GM12891 (cell line): ENCODE results near the gene MKNK2.
A peak's percentile ranks its signal among the peaks of the same experiment; 100 is the strongest.

ENCODE experiments used
- DNase-seq: peaks from one replicate; pipeline ENCODE4 v3.0.0; 2011; ENCODE audit warnings: low spot score; ENCODE audit not compliant: insufficient read length
- FAIRE-seq: peaks from 2 replicates; lab custom pipeline; 2011; peaks lifted over from hg19 to GRCh38; lab: Jason Lieb, UNC
- PAX5 ChIP-seq: IDR thresholded peaks from 2 replicates; pipeline ENCODE4 v1.6.1; 2011; ENCODE audit warnings: low read length, moderate library complexity, mild to moderate bottlenecking; ENCODE audit not compliant: insufficient read depth, severe bottlenecking
- POLR2A ChIP-seq: IDR thresholded peaks from 2 replicates; pipeline ENCODE4 v1.6.1; 2011; ENCODE audit warnings: low read depth, low read length, control low read depth
- POLR2AphosphoS5 ChIP-seq: IDR thresholded peaks from 2 replicates; pipeline ENCODE4 v1.6.1; 2011; ENCODE audit warnings: low read depth, low read length, control low read depth
- POU2F2 ChIP-seq: IDR thresholded peaks from 2 replicates; pipeline ENCODE4 v1.6.1; 2011; ENCODE audit warnings: low read depth, mild to moderate bottlenecking, control low read depth, low read length, moderate library complexity
- SPI1 ChIP-seq: IDR thresholded peaks from 2 replicates; pipeline ENCODE4 v1.6.1; 2011; ENCODE audit warnings: low read depth, low read length, control low read depth
- TAF1 ChIP-seq: IDR thresholded peaks from 2 replicates; pipeline ENCODE4 v1.6.1; 2011; ENCODE audit warnings: low read depth, low read length, control low read depth

The MKNK2 gene

DNA sequence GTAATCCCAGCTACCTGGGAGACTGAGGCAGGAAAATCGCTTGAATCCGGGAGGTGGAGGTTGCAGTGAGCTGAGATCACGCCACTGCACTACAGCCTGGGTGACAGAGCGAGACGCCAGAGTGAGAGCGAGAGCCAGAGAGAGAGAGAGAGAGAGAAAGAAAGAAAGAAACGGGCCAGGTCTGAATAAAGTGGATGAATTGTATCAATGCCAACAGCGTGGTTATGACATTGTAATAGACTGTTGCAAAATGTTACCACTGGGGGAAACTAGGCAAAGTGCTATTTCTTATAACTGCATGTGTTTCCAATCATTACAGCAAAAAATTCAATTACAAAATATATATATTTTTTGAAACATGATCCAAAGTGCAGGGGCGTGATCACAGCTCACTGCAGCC is 23.7 kb downstream of the MKNK2 start:
- FAIRE-seq (no peak), DNase-seq (no peak)
- TF ChIP-seq POLR2A, result no peak
- no peak for TF ChIP-seq TAF1
- TF ChIP-seq PAX5, result no peak
- no peak for TF ChIP-seq POU2F2
- TF ChIP-seq SPI1, result no peak
- TF ChIP-seq POLR2AphosphoS5, result no peak

DNA sequence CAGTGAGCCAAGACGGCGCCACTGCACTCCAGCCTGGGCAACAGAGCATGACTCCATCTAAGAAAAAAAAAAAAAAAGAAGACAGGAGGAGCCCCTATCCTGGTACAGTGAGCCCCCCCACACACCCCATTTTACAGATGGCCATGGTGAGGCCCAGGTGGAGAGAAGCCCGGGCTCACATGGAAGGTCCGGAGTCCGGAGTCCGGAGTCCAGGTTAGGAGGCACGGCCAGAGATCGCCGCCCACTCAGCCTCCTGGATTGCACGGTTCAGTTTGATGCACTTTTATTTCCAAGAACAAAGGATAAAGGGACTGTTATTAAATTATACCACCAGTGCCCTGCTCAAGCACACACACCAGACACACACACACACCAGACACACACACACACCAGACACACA is 24.3 kb downstream of the MKNK2 start:
- TF ChIP-seq POU2F2 (no peak), SPI1 (no peak), POLR2A (no peak), PAX5 (no peak), TAF1 (no peak), POLR2AphosphoS5 (no peak)
- FAIRE-seq, result no peak
- DNase-seq, result no peak

DNA sequence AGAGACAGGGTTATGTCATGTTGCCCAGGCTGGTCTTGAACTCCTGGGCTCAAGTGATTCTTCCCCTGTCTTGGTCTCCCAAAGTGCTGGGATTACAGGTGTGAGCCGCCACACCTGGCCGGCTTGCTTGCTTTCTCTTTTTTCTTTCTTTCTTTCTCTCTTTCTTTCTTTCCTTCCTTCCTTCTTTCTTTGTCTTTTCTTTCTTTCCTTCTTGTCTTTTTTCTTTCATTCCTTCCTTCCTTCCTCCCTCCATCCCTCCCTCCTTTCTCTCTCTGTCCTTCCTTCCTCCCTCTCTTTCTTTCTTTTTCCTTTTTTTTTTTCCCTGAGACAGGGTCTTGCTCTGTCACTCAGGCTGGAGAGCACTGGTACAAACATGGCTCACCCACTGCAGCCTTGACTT is 28.8 kb downstream of the MKNK2 start:
- FAIRE-seq (no peak), DNase-seq (no peak)
- TF ChIP-seq POU2F2 (no peak), SPI1 (no peak), POLR2AphosphoS5 (no peak), TAF1 (no peak), POLR2A (no peak), PAX5 (no peak)

DNA sequence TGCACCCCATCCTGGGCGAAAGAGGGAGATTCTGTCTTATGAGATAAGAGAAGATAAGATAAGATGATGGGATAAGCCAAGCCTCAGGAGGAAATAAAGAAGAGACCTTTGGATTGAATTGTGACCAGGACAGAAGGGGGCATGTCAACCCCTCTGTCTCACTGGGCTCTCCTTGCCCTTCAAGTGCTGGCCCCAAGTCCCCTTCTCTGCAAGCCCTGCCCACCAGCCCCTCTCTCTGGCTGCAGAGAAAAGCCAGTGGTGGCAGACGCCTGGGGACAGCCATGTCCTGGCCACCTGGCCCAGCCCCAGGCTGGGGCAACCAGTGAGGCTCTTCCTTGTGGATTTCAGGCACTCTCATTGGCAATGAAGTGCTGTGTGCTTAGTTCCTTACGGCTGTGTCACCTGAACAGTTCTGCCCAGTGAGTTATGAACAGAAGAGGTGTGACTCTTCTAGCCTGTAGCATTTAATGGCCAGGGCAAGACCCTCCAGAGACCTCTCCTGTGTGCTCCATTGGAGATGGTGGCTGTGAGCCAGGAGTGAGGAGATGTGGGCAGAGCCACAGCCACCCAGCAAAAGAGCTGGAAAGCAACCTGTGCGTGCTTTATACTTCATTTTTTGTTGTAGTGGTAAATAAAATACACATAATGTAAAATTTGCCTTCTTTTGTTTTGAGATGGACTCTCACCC is 29.4 kb downstream of the MKNK2 start:
- no peak for FAIRE-seq
- no peak for DNase-seq
- no peak for TF ChIP-seq POU2F2

DNA sequence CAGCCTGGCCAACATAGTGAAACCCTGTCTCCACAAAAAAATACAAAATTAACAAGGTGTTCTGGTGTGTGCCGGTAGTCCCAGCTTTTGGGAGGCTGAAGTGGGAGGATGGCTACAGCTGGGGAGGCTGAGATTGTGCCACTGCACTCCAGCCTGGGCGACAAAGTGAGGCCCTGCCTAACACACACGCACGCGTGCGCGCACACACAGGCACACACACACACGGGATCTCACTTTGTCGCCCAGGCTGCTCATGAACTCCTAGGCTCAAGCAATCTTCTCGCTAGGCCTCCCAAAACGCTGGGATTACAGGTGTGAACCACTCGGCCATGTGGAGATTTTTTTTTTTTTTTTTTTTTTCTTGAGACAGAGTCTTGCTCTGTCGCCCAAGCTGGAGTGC is 32.3 kb downstream of the MKNK2 start:
- DNase-seq (no peak), FAIRE-seq (no peak)
- TF ChIP-seq POLR2AphosphoS5 (no peak), SPI1 (no peak), POU2F2 (no peak)

DNA sequence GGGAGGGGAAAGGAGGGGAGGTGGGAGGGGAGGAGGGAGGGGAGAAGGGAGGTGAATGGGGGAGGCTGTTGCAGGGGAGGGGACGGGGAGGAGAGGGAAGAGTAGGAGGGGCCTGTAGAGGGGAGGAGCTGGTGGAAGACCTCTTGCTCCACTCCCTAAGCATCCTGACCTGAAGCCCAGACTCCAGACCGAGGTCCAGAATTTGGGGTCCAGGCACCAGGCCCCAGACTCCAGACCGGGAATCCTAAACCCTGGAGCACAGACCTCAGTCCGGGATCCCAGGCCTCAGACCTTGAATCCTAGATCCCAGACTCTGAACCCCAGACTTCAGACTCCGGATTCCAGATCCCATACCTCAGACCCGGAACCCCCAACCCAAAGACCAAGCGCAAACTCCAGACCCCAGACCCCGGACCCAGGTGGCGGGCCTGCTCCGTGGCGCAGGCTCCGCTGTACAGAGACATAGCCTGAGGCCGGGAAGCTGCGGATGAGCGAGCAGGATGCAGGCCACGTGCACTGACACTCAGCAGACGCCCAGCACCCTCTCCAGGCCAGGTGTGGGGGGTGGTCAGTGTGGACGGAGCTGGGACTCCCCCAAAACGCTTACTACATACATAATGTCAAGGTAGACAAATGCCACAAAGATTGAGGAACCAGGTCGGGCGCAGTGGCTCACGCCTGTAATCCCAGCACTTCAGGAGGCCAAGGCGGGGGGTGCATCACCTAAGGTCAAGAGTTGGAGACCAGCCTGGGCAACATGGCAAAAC is 34.8 kb downstream of the MKNK2 start:
- DNase-seq, result peak; percentile 71
- FAIRE-seq, result peak; percentile 90
- no peak for TF ChIP-seq PAX5
- TF ChIP-seq POU2F2, result no peak
- TF ChIP-seq SPI1, result no peak
- no peak for TF ChIP-seq TAF1
- no peak for TF ChIP-seq POLR2A
- no peak for TF ChIP-seq POLR2AphosphoS5

DNA sequence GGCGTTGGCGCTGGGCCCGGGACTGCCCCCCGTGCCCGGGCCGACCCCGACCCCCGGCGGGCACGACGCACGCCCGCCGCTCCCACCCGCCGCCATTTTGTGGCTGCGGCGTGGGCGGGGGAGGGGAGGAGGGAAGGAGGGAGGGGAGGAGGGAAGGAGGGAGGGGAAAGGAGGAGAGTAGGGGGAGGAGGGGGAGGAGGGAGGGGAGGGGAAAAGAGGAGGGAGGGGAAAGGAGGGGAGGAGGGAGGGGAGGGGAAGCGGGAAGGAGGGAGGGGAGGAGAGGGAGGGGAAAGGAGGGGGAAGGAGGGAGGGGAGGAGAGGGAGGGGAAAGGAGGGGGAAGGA is 35.5 kb downstream of the MKNK2 start, which contains the start of gene BTBD2:
Gene BTBD2, minus strand, starts transcription at position 107 of the 343 bp plus-strand sequence. Its CDS starts 11 bp downstream, at position 96.
- no peak for FAIRE-seq
- DNase-seq, result no peak
- TF ChIP-seq TAF1, result no peak
- TF ChIP-seq POLR2AphosphoS5, result no peak
- TF ChIP-seq POLR2A, result no peak
- TF ChIP-seq SPI1, result no peak
- TF ChIP-seq PAX5, result no peak
- TF ChIP-seq POU2F2, result no peak

DNA sequence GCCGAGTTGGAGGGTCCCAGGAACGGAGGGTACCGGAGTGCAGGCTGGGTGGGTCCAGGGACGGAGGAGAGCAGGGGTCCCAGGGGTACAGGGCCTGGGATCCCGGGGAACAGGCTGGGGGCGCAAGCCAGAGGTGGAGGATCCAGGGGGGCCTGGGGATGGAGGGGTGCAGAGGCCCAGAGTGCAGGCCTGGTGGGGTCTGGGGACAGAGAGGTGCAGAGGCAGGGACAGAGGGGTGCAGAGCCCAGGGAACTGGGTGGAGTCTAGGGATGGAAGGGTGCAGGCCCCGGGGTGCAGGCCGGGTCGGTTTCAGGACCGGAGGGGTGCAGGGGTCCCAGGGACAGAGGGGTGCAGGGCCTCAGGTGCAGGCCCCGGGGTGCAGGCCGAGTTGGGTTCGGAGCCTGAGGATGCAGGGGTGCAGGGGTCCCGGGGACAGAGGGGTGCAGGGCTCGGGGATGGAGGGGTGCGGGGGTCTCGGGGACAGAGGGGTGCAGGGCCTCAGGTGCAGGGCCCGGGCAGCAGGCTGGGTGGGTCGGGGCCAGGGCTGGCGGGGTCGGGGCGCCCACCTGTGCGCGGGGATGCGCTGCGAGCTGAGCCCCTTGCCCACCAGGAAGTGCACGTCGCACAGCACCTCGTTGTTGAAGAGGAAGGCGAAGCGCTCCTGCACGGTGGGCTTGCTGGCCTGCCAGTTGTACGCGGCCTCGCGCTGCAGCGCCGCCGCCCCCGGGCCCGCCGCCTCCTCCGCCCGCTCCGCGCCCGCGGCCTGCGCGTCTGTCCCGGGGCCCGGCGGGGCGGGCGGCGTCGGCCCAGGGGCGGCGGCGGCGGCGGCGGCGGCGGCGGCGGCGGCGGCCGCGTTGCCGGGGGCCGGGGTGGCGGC is 36.1 kb downstream of the MKNK2 start:
- DNase-seq (peak; percentile 72), FAIRE-seq (peak; percentile 33)
- no peak for TF ChIP-seq POU2F2
- no peak for TF ChIP-seq PAX5
- TF ChIP-seq POLR2A, result no peak
- TF ChIP-seq SPI1, result no peak
- no peak for TF ChIP-seq TAF1
- TF ChIP-seq POLR2AphosphoS5, result no peak

DNA sequence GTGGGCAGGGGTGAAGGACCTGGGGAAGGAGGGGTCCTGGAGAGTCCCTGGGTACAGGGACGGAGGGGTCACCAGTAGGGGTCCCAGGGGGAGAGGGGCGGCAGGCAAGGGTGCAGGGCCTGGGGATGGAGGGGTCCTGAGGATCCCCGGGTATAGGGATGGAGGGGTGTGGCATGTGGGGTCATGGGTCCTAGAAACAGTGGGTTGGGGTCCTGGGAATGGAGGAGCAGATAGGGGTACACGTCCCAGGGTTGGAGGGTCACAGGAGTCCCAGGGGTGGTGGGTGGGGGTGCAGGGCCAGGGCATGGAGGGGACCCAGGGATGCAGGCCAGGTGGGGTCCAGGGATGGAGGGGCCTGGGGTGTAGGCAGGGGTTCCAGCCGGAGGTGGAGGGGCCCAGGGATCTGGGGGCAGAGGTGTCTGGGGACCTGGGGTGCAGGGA is 36.9 kb downstream of the MKNK2 start:
- FAIRE-seq, result no peak
- no peak for TF ChIP-seq POLR2AphosphoS5
- no peak for TF ChIP-seq SPI1
- no peak for TF ChIP-seq POLR2A
- TF ChIP-seq PAX5, result no peak
- no peak for TF ChIP-seq TAF1
- TF ChIP-seq POU2F2, result no peak

More for the DNA sequence above, 36.9 kb downstream of the MKNK2 start:
- no peak for DNase-seq
